ENCODE results near the gene EFNA5. TPM values are rescaled to one million over a fixed set of nuclear protein-coding genes. Genes with fewer than 3 reads are reported as not detected.

The EFNA5 gene
- total and polyA plus RNA-seq, 2 of the 8 experiments (the other 6 are each of a cell fraction or from before 2014, with no cell fraction given), result 9.6 to 21.8 TPM

- Histone ChIP-seq H2BK20ac (ENCODE audit: low read length) (no peak overlapping the region), H2AFZ (ENCODE audit: low read length) (no peak overlapping the region), H2BK5ac (ENCODE audit: low read depth, low read length) (no peak overlapping the region), H3K14ac (ENCODE audit: insufficient read length) (no peak overlapping the region), H4K91ac (replicated peaks; ENCODE audit: insufficient read length, low read length) (no peak overlapping the region), H4K20me1 (replicated peaks in 1 of 2; ENCODE audit: control insufficient read depth in 1 of 2, insufficient read depth in 2 of 2, low read length in 2 of 2) (no peaks in the 10 kb centered on the region), H2BK120ac (replicated peaks; ENCODE audit: low read depth, low read length) (no peak overlapping the region), H3K56ac (replicated peaks; ENCODE audit: insufficient read length, low read depth, low read length) (peak overlapping the region; percentile 25), H3K9ac (replicated peaks in 1 of 4; ENCODE audit: extremely low read depth in 1 of 4, low read depth in 3 of 4, low read length in 3 of 4) (no peak overlapping the region), H3K4ac (replicated peaks; ENCODE audit: insufficient read length, low read depth, low read length) (no peak overlapping the region), H3K23me2 (ENCODE audit: low read depth, low read length) (no peaks in the 10 kb centered on the region; the same call in 1 of the 2 replicates), H3K79me1 (ENCODE audit: low read depth, low read length) (no peaks in the 10 kb centered on the region), H3K79me2 (ENCODE audit: control insufficient read depth in 1 of 2, insufficient read depth in 2 of 2, low read length in 2 of 2) (no peaks in the 10 kb centered on the region; a peak in 2 of 4 replicates), H2AK5ac (ENCODE audit: low read depth, low read length) (no peak overlapping the region), H3K4me2 (ENCODE audit: insufficient read depth in 1 of 2, low read depth in 2 of 2, low read length in 2 of 2) (no peak overlapping the region), H3K23ac (ENCODE audit: insufficient read length) (no peak overlapping the region), H3K27me3 (replicated peaks in 1 of 4; ENCODE audit: control insufficient read depth in 3 of 4, extremely low read depth in 1 of 4, insufficient read depth in 3 of 4, low read length in 3 of 4) (no peaks in the 10 kb centered on the region), H3K9me3 (ENCODE audit: insufficient read depth in 2 of 2, low read depth in 1 of 2, low read length in 1 of 2) (no peaks in the 10 kb centered on the region), H2BK12ac (ENCODE audit: low read depth, low read length) (no peak overlapping the region), H3K4me3 (ENCODE audit: extremely low read depth in 1 of 4, insufficient read depth in 2 of 4, low read depth in 3 of 4, low read length in 4 of 4) (no peak overlapping the region), H3K27ac (ENCODE audit: low read depth, low read length) (no peak overlapping the region), H3K4me1 (replicated peaks in 1 of 4; ENCODE audit: control insufficient read depth in 3 of 4, insufficient read depth in 4 of 4, low read length in 3 of 4) (no peaks in the 10 kb centered on the region), H2BK15ac (ENCODE audit: low read length) (no peak overlapping the region), H4K5ac (ENCODE audit: insufficient read length, low read depth, low read length) (no peak overlapping the region), H3K36me3 (ENCODE audit: control insufficient read depth in 2 of 4, insufficient read depth in 4 of 4, low read length in 3 of 4) (no peaks in the 10 kb centered on the region), H3K18ac (ENCODE audit: extremely low read depth, low read length) (no peak overlapping the region), H4K8ac (ENCODE audit: extremely low read depth, insufficient read depth, low read length) (no peak overlapping the region)
- CTCF ChIA-PET (ENCODE audit: partially characterized antibody), result interaction anchor here (1.0 to 1.6 kb wide), 2 partner anchors 12 to 373 kb away, joined by 3 read pairs; no protein-coding TSS in a partner anchor
- TF ChIP-seq, protein P1, sequence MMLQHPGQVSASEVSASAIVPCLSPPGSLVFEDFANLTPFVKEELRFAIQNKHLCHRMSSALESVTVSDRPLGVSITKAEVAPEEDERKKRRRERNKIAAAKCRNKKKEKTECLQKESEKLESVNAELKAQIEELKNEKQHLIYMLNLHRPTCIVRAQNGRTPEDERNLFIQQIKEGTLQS (IDR thresholded peaks at IDR 0.05; ENCODE audit: insufficient read depth, low read depth, low read length), result no peak
- no peak for TF ChIP-seq ZNF274 (IDR thresholded peaks at IDR 0.05; ENCODE audit: borderline replicate concordance, extremely low read depth, low read length)
- TF ChIP-seq GABPA (IDR thresholded peaks at IDR 0.05; ENCODE audit: borderline replicate concordance, insufficient read depth, low read length), result no peak
- TF ChIP-seq SIN3A (conservative IDR thresholded peaks at IDR 0.05 in 1 of 2, IDR thresholded peaks at IDR 0.05 in 1 of 2; ENCODE audit: low read depth in 1 of 2, low read length in 2 of 2), result no peak
- TF ChIP-seq SUZ12 (IDR thresholded peaks at IDR 0.05; ENCODE audit: low read length), result no peak
- no peak for TF ChIP-seq RNF2 (IDR thresholded peaks at IDR 0.05; ENCODE audit: borderline replicate concordance, low read depth, low read length, missing control alignments, poor library complexity, severe bottlenecking)
- TF ChIP-seq POLR2AphosphoS5 (IDR thresholded peaks at IDR 0.05; ENCODE audit: low read depth, low read length), result no peak
- WGBS, 2 experiments (ENCODE audit: extremely low coverage in 1 of 2, insufficient coverage in 1 of 2, insufficient read length in 1 of 2, insufficient replicate concordance in 2 of 2, low coverage in 1 of 2, low lambda C conversion rate in 2 of 2, missing lambda C conversion rate in 1 of 2), result 91% methylated on average over 1 of the region's 1 CpG; no CpG with 5 or more reads in 1 of the 2 experiments
- DNase-seq (ENCODE audit: low read depth in 1 of 2, low spot score in 2 of 2) (no peak), FAIRE-seq (no peak)
- POLR2A ChIA-PET (ENCODE audit: partially characterized antibody), result no interaction called here
Measured at GRCh38 chr5:107621089-107621488, 49.6 kb downstream of the EFNA5 start.

All from H1 (cell line).